Measurements from ENCODE around the gene PKD1.
"Not testable (repeated sequence)": the region's sequence is repeated elsewhere in the genome, so short reads cannot be mapped to it uniquely, and the experiment has no call there.

Gene PKD1

GRCh38 chr16:2115591-2115973 lies 20.1 kb downstream of the PKD1 start:
- Histone ChIP-seq H3K4me3 (ENCODE audit: low read depth, low read length) (no peak overlapping the region), H3K27ac (ENCODE audit: extremely low read depth, low read depth, low read length) (no peak overlapping the region), H3K4me1 (ENCODE audit: control insufficient read depth, insufficient read depth, low read length) (no peaks in the 10 kb centered on the region), H3K9me3 (ENCODE audit: control insufficient read depth, insufficient read depth, low read depth, low read length) (no peaks in the 10 kb centered on the region), H3K36me3 (ENCODE audit: control insufficient read depth in 2 of 2, insufficient read depth in 1 of 2, low read length in 2 of 2) (peaks cover 0 to 15% of the 10 kb centered on the region in 2 experiments; a peak in 1 of 3 replicates)
- TF ChIP-seq ZEB2 (tag by site-specific recombination; IDR thresholded peaks at IDR 0.05), result no peak
- no peak for TF ChIP-seq ZNF521 (tag by site-specific recombination; IDR thresholded peaks at IDR 0.05)
- TF ChIP-seq ZNF350 (tag by site-specific recombination; IDR thresholded peaks at IDR 0.05), result no peak
- TF ChIP-seq ZNF362 (tag by site-specific recombination; IDR thresholded peaks at IDR 0.05), result no peak
- no peak for TF ChIP-seq BCL11B (tag by site-specific recombination; IDR thresholded peaks at IDR 0.05; ENCODE audit: low read depth)
- TF ChIP-seq ZNF404 (tag by site-specific recombination; IDR thresholded peaks at IDR 0.05), result no peak
- no peak for TF ChIP-seq KLF10 (tag by site-specific recombination; IDR thresholded peaks at IDR 0.05)
- no peak for TF ChIP-seq ZNF555 (tag by site-specific recombination; conservative IDR thresholded peaks at IDR 0.05)
- TF ChIP-seq ZNF626 (tag by site-specific recombination; IDR thresholded peaks at IDR 0.05), result no peak
- no peak for TF ChIP-seq ZNF76 (tag by site-specific recombination; IDR thresholded peaks at IDR 0.05; ENCODE audit: borderline replicate concordance, low read depth)
- TF ChIP-seq ZFP41 (tag by site-specific recombination; IDR thresholded peaks at IDR 0.05; ENCODE audit: borderline replicate concordance), result no peak
- CTCF ChIA-PET, result no interaction called here
- POLR2A ChIA-PET, result no interaction called here

GRCh38 chr16:2114885-2115590 lies 20.7 kb downstream of the PKD1 start:
- peaks cover 0 to 19% of the 10 kb centered on the region in 2 experiments; a peak in 1 of 3 replicates for H3K36me3 ChIP-seq (ENCODE audit: control insufficient read depth in 2 of 2, insufficient read depth in 1 of 2, low read length in 2 of 2)
- H3K9me3 ChIP-seq (ENCODE audit: control insufficient read depth, insufficient read depth, low read depth, low read length); H3K4me1 ChIP-seq (ENCODE audit: control insufficient read depth, insufficient read depth, low read length); H3K4me3 ChIP-seq (ENCODE audit: low read depth, low read length); H3K27ac ChIP-seq (ENCODE audit: extremely low read depth, low read depth, low read length); CTCF ChIA-PET; POLR2A ChIA-PET: not testable (repeated sequence)
- peak; percentile 91 for TF ChIP-seq BCL11B (tag by site-specific recombination; IDR thresholded peaks at IDR 0.05; ENCODE audit: low read depth)
- 0 out of 2 replicates have a peak, but pooled peaks have one; percentile 60 for TF ChIP-seq BCL11A (tag by site-specific recombination; IDR thresholded peaks at IDR 0.05; ENCODE audit: low read depth)

- CTCF ChIA-PET; H3K4me1 ChIP-seq (ENCODE audit: control insufficient read depth, insufficient read depth, low read length); H3K27ac ChIP-seq (ENCODE audit: extremely low read depth, low read depth, low read length); H3K9me3 ChIP-seq (ENCODE audit: control insufficient read depth, insufficient read depth, low read depth, low read length); POLR2A ChIA-PET; H3K4me3 ChIP-seq (ENCODE audit: low read depth, low read length): not testable (repeated sequence)
- TF ChIP-seq HIC1 (tag by site-specific recombination; IDR thresholded peaks at IDR 0.05), result peak; percentile 59; the same call in 1 of the 2 replicates
- peaks cover 0 to 19% of the 10 kb centered on the region in 2 experiments; a peak in 1 of 3 replicates for H3K36me3 ChIP-seq (ENCODE audit: control insufficient read depth in 2 of 2, insufficient read depth in 1 of 2, low read length in 2 of 2)
Observed at GRCh38 chr16:2114225-2114624, 21.5 kb downstream of the PKD1 start.

GRCh38 chr16:2112539-2113106 lies 23.1 kb downstream of the PKD1 start:
- H3K4me3 ChIP-seq (ENCODE audit: low read depth, low read length); POLR2A ChIA-PET; H3K27ac ChIP-seq (ENCODE audit: extremely low read depth, low read depth, low read length); H3K4me1 ChIP-seq (ENCODE audit: control insufficient read depth, insufficient read depth, low read length); CTCF ChIA-PET; H3K9me3 ChIP-seq (ENCODE audit: control insufficient read depth, insufficient read depth, low read depth, low read length): not testable (repeated sequence)
- peaks cover 0 to 29% of the 10 kb centered on the region in 2 experiments; a peak in 1 of 3 replicates for H3K36me3 ChIP-seq (ENCODE audit: control insufficient read depth in 2 of 2, insufficient read depth in 1 of 2, low read length in 2 of 2)
- peak; percentile 48; the same call in 1 of the 2 replicates for TF ChIP-seq KLF8 (tag by site-specific recombination; IDR thresholded peaks at IDR 0.05)

GRCh38 chr16:2111412-2112335 lies 24.0 kb downstream of the PKD1 start:
- H3K36me3 ChIP-seq (ENCODE audit: control insufficient read depth in 2 of 2, insufficient read depth in 1 of 2, low read length in 2 of 2), result peaks cover 0 to 29% of the 10 kb centered on the region in 2 experiments; a peak in 1 of 3 replicates
- H3K9me3 ChIP-seq (ENCODE audit: control insufficient read depth, insufficient read depth, low read depth, low read length); CTCF ChIA-PET; H3K27ac ChIP-seq (ENCODE audit: extremely low read depth, low read depth, low read length); H3K4me1 ChIP-seq (ENCODE audit: control insufficient read depth, insufficient read depth, low read length); H3K4me3 ChIP-seq (ENCODE audit: low read depth, low read length); POLR2A ChIA-PET: not testable (repeated sequence)

- H3K4me3 ChIP-seq (ENCODE audit: low read depth, low read length); H3K4me1 ChIP-seq (ENCODE audit: control insufficient read depth, insufficient read depth, low read length); POLR2A ChIA-PET; H3K27ac ChIP-seq (ENCODE audit: extremely low read depth, low read depth, low read length); CTCF ChIA-PET; H3K9me3 ChIP-seq (ENCODE audit: control insufficient read depth, insufficient read depth, low read depth, low read length): not testable (repeated sequence)
- peaks cover 0 to 29% of the 10 kb centered on the region in 2 experiments; a peak in 1 of 3 replicates for H3K36me3 ChIP-seq (ENCODE audit: control insufficient read depth in 2 of 2, insufficient read depth in 1 of 2, low read length in 2 of 2)
Observed at GRCh38 chr16:2111009-2111353, 24.7 kb downstream of the PKD1 start.
